Stimulated activated CD4-positive, alpha-beta T cell treated with anti-CD3 and anti-CD28 coated beads, Interleukin-12 subunit alpha, Interleukin-12 subunit beta, amount 100 ng/mL, for 48 hours (primary cell): ENCODE measurements around the gene CCNA2.

Source experiments
- DNase-seq, 3 donors: peaks; one replicate each; pipeline ENCODE4 v3.0.0-alpha.2; 2020; ENCODE audit warnings: low read depth in 2 of 3, low spot score in 1 of 3

Gene CCNA2

GRCh38 chr4:121776610-121777401 is 46.9 kb downstream of the CCNA2 start:
- DNase-seq = no peak

GRCh38 chr4:121773883-121774282 is 49.8 kb downstream of the CCNA2 start:
- DNase-seq = no peak

GRCh38 chr4:121771869-121772268 is 51.8 kb downstream of the CCNA2 start:
- DNase-seq = no peak

- no peak for DNase-seq
Observed at GRCh38 chr4:121769341-121769740, 54.3 kb downstream of the CCNA2 start.

- no peak for DNase-seq
Observed at GRCh38 chr4:121767166-121767565, 56.5 kb downstream of the CCNA2 start.
